ENCODE data around the gene SORCS2.

DNA sequence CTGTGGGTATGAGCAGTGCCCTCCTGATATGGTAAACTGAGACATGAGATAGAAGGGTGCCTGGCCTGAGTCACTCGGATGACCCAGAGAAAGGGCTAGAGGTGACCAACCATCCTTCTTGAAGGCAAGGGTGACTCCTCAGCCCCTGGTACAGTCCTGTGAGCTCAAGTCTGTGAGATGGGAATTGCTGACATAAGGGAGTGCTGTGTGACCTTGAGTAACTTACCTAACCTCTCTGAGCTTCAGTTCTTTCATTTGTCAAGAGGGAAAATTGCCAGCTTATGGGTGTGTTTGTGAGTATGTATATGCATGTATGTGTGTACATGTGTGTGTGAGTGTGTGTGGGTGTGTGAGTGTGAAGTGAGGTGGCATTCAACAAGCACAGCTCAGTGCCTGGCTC, 452.8 kb downstream of the SORCS2 start:
- TF ChIP-seq POLR2A (IDR thresholded peaks at IDR 0.05) = no peak
- TF ChIP-seq, protein P1, sequence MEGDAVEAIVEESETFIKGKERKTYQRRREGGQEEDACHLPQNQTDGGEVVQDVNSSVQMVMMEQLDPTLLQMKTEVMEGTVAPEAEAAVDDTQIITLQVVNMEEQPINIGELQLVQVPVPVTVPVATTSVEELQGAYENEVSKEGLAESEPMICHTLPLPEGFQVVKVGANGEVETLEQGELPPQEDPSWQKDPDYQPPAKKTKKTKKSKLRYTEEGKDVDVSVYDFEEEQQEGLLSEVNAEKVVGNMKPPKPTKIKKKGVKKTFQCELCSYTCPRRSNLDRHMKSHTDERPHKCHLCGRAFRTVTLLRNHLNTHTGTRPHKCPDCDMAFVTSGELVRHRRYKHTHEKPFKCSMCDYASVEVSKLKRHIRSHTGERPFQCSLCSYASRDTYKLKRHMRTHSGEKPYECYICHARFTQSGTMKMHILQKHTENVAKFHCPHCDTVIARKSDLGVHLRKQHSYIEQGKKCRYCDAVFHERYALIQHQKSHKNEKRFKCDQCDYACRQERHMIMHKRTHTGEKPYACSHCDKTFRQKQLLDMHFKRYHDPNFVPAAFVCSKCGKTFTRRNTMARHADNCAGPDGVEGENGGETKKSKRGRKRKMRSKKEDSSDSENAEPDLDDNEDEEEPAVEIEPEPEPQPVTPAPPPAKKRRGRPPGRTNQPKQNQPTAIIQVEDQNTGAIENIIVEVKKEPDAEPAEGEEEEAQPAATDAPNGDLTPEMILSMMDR (IDR thresholded peaks at IDR 0.05 in 4 of 5, conservative IDR thresholded peaks at IDR 0.05 in 1 of 5) = no peak

Data from gastrocnemius medialis (tissue), 4 donors.